ENCODE measurements around the gene YKT6.

The YKT6 gene

DNA sequence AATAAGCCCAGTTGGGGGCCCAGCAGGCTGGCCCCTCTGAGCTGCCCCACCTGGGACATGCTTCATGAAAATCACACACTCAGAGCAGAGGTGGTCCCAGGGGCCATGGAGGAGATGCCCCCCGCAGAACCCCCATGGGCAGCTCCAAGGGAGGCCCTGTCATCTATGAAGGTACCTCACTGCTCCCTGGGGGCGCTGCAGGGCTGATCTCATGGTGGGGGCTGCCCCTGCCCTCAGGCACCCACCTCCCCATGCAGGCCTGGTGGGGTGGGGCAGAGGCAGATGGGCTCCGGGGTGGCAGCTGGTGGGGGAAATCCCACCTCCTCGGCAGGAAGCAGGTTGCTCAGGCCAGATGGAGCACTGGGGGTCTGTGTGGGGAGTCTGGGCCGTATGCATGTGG, 60.5 kb downstream of the YKT6 start:
- no peak for DNase-seq

DNA sequence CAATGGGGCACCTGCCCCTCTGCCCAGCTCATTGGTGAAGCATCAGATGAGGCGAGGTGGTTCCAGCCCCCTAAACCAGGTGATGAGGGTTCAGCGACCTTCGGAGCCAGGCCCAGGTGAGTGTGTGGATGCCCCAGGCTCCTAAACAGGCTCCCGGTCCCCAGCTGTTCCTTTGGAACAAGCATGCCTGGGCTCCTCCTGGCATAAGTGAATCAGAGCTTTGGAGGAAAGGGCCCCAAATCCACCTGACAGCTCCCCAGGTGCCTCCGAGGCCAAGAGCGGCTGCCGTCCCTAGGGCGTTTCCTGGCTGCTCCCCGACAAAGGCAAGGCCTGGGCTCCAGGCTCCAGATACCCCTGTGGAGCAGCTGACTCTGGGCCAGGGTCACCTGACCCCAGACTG, 61.3 kb downstream of the YKT6 start:
- DNase-seq, result no peak

DNA sequence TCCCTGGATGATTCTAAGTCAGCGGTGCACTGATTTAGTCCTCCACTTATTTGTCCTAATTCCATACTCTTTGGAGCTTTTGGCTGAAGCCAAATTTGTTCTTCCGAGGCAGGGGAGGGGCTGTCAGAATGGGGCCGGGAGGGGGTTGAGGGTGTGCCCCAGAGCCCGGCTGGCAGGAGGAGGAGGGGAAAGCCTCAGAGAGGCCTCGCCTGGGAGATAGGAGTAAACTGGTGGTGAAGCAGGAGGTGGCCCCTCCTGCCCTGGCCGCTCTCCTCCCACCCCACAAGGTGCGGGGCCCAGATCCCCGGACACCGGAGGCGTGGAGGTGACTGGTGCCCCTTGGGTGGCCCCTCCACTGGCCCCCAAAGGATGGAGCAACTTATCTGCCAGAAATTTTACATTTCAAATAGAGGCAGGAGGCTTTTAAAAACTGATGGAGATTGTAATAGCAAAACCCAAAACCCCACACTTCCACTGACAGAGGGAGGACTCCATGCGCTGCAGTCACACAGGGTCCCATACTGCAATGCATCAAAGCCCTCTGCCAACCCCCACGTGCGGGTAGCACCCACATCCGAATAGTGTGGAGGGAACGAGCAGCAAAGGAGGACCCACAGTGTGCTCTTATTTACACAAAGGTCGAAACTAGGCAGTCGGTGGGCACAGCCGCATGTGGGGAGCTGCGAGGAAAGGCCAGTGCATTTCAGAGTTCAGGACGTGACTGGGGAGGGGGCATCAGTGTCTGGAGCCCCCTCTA, 62.7 kb downstream of the YKT6 start:
- DNase-seq, result no peak
